K562 (cell line): ENCODE measurements around the gene LY6G5B. TPM values are rescaled to one million over a fixed set of nuclear protein-coding genes. Genes with fewer than 3 reads are reported as not detected.

Experiments
- CHD1 ChIP-seq: fragments of 200-600 bp; sonication (generic); IDR thresholded peaks from one replicate; pipeline ENCODE4 v1.6.1; 2012; ENCODE audit warnings: mild to moderate bottlenecking, moderate library complexity, low read length, inconsistent platforms
- COPS2 ChIP-seq: fragments of 450-650 bp; conservative IDR thresholded peaks from 2 replicates; pipeline ENCODE4 v1.6.1; 2016; ENCODE audit warnings: mild to moderate bottlenecking, moderate library complexity
- EP400 ChIP-seq: fragments of 450-650 bp; IDR thresholded peaks from 2 replicates; pipeline ENCODE4 v1.6.1; 2017; ENCODE audit warnings: antibody characterized with exemption, mild to moderate bottlenecking, moderate library complexity
- ETV6 ChIP-seq, 3 experiments: fragments of 150-350 bp in 1 of 3; sonication (generic) in 1 of 3; formaldehyde crosslinking in 1 of 3; IDR thresholded peaks; 2 replicates each; pipeline versions ENCODE4 v1.6.1 to v1.8.0; 2014 to 2022; ENCODE audit warnings: borderline replicate concordance in 2 of 3, low read depth in 2 of 3, antibody characterized with exemption in 1 of 3, low read length in 1 of 3, mild to moderate bottlenecking in 1 of 3, missing genetic modification reagents in 1 of 3
- HNRNPH1 ChIP-seq: fragments of 200-400 bp; formaldehyde crosslinking; optimal IDR thresholded peaks from 2 replicates; pipeline ENCODE3; 2017; ENCODE audit warnings: low read depth, mild to moderate bottlenecking, low read length, moderate library complexity
- MAFF ChIP-seq: IDR thresholded peaks from 2 replicates; pipeline ENCODE4 v1.6.1; 2012; ENCODE audit warnings: low read length, improper control_type of control experiment
- MEF2D ChIP-seq: conservative IDR thresholded peaks from 2 replicates; pipeline ENCODE4 v1.6.1; 2016; ENCODE audit warnings: low read depth, missing genetic modification characterization, missing compliant biosample characterization
- MYNN ChIP-seq, 2 experiments: sonication (generic); formaldehyde crosslinking in 1 of 2; IDR thresholded peaks; 2 replicates each; pipeline versions ENCODE4 v1.5.0 to v1.6.1; 2016 to 2020; ENCODE audit warnings: antibody characterized with exemption in 1 of 2, missing genetic modification reagents in 1 of 2
- PYGO2 ChIP-seq: fragments of 450-650 bp; IDR thresholded peaks from 2 replicates; pipeline ENCODE4 v1.6.1; 2016; ENCODE audit warnings: mild to moderate bottlenecking, missing genetic modification characterization, moderate library complexity, missing compliant biosample characterization
- RFX5 ChIP-seq: IDR thresholded peaks from 2 replicates; pipeline ENCODE4 v1.6.1; 2011; ENCODE audit warnings: low read depth, mild to moderate bottlenecking, improper control_type of control experiment, low read length
- SP2 ChIP-seq: IDR thresholded peaks from 2 replicates; pipeline ENCODE4 v1.6.1; 2011; ENCODE audit warnings: mild to moderate bottlenecking, low read depth, low read length, moderate library complexity; ENCODE audit not compliant: poor library complexity, severe bottlenecking; ENCODE audit errors: extremely low read depth
- TCF7 ChIP-seq: sonication (generic); IDR thresholded peaks from 2 replicates; pipeline ENCODE4 v1.6.1; 2016; ENCODE audit warnings: antibody characterized with exemption, borderline replicate concordance
- ZNF644 ChIP-seq: fragments of 200-800 bp; sonication (Bioruptor generic); IDR thresholded peaks from 2 replicates; pipeline ENCODE4 v1.6.1; 2016; ENCODE audit warnings: low read depth, missing genetic modification characterization, missing compliant biosample characterization
- polyA plus RNA-seq, 8 experiments: library from polyadenylated mRNA; depleted of rRNA in 4 of 8; stranded (reverse) in 5 of 8; unstranded in 3 of 8; fragments of >200 nt; fragmentation: Nextera tagmentation in 2 of 8; fragmentation: Illumina TruSeq in 1 of 8; extraction: Ambion mirVana in 2 of 8; extraction: Trizol in 1 of 8; gene quantifications; 2 replicates each; pipeline versions ENCODE4 v1.2.1 to v1.2.3, GENCODE V29; 2011 to 2014; ENCODE audit warnings: inconsistent platforms in 1 of 8, missing spikeins in 1 of 8
- total RNA-seq, 7 experiments: library from RNA; depleted of rRNA in 6 of 7; stranded (reverse); fragments of >200 nt in 6 of 7; fragmentation: Illumina TruSeq in 2 of 7; extraction: Trizol in 2 of 7; gene quantifications; 2 replicates each; pipeline versions ENCODE4 v1.2.1 to v1.2.3, GENCODE V29; 2011 to 2021; ENCODE audit warnings: low replicate concordance in 1 of 7
- TF ChIP-seq, protein P1 (sequence below): fragments of 150-350 bp; IDR thresholded peaks from 2 replicates; pipeline ENCODE4 v1.6.1; 2014; ENCODE audit warnings: low read depth, mild to moderate bottlenecking, low read length, borderline replicate concordance
- TF ChIP-seq, protein P2 (sequence below), 2 experiments: IDR thresholded peaks; 2 replicates each; pipeline ENCODE4 v1.6.1; 2011; ENCODE audit warnings: borderline replicate concordance in 1 of 2, control low read depth in 1 of 2, low read depth in 1 of 2, low read length in 1 of 2, mild to moderate bottlenecking in 1 of 2, mixed read lengths in 1 of 2, moderate library complexity in 1 of 2; ENCODE audit not compliant: insufficient read depth in 1 of 2, insufficient read length in 1 of 2, poor library complexity in 1 of 2, severe bottlenecking in 1 of 2; ENCODE audit errors: extremely low read depth in 1 of 2
- TF ChIP-seq, protein P3 (sequence below): fragments of 450-650 bp; IDR thresholded peaks from 2 replicates; pipeline ENCODE4 v1.6.1; 2017; ENCODE audit warnings: antibody characterized with exemption
- TF ChIP-seq, protein P4 (sequence below): fragments of 250-450 bp; sonication (Bioruptor Pico); IDR thresholded peaks from 2 replicates; pipeline ENCODE4 v1.5.0; 2020; ENCODE audit warnings: mild to moderate bottlenecking

The LY6G5B gene
- total and polyA plus RNA-seq, 9 of the 15 experiments (the other 6 are each of a cell fraction or from before 2014, with no cell fraction given) = 6.0 to 27.0 (median 7.5) TPM

DNA sequence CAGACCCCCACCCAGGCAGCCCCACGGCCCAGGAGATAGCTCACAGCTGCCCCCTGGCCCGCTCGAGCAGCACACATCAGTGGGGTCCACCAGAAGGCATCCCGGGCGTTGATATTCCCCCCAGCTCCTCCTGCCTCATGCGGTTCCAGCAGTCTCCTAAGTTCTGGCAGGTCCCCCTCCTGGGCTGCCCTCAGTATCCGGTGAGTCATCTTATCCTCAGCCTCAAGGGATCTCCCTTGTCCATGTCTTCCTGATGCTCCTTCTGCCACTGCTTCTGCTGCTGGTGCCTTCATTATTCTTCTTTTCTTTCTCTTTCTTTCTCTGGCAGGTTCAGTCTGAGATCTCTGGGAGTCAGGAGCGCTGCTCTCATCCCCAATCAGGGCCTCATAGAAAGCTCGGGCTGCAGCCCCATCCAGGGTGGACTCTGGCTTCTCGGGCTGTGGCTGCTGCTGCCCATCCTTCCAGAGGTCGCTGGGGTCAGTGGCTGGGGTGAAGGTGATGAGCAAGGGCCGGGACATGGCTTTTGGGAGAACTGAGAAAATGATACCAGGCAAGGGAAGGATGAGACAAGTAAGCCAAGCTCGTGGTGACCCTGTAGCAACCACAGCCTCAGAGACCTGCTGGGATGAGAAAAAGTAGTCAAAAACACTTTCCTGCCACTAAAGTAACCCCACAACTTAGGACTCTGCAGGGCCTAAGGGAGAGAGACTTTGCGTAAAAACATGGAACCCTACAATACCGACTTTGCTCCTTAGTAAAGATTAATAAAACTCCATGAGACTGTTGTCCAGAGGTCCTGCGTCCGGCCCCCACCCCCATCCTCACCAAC, 5.6 kb upstream of the LY6G5B start (continued):
- TF ChIP-seq, protein P1, sequence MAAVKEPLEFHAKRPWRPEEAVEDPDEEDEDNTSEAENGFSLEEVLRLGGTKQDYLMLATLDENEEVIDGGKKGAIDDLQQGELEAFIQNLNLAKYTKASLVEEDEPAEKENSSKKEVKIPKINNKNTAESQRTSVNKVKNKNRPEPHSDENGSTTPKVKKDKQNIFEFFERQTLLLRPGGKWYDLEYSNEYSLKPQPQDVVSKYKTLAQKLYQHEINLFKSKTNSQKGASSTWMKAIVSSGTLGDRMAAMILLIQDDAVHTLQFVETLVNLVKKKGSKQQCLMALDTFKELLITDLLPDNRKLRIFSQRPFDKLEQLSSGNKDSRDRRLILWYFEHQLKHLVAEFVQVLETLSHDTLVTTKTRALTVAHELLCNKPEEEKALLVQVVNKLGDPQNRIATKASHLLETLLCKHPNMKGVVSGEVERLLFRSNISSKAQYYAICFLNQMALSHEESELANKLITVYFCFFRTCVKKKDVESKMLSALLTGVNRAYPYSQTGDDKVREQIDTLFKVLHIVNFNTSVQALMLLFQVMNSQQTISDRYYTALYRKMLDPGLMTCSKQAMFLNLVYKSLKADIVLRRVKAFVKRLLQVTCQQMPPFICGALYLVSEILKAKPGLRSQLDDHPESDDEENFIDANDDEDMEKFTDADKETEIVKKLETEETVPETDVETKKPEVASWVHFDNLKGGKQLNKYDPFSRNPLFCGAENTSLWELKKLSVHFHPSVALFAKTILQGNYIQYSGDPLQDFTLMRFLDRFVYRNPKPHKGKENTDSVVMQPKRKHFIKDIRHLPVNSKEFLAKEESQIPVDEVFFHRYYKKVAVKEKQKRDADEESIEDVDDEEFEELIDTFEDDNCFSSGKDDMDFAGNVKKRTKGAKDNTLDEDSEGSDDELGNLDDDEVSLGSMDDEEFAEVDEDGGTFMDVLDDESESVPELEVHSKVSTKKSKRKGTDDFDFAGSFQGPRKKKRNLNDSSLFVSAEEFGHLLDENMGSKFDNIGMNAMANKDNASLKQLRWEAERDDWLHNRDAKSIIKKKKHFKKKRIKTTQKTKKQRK = no peak
- TF ChIP-seq EP400 = no peak
- no peak for TF ChIP-seq TCF7
- TF ChIP-seq, protein P2, sequence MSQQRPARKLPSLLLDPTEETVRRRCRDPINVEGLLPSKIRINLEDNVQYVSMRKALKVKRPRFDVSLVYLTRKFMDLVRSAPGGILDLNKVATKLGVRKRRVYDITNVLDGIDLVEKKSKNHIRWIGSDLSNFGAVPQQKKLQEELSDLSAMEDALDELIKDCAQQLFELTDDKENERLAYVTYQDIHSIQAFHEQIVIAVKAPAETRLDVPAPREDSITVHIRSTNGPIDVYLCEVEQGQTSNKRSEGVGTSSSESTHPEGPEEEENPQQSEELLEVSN (IDR thresholded peaks at IDR 0.05; ENCODE audit: borderline replicate concordance in 1 of 2, extremely low read depth in 1 of 2, insufficient read depth in 1 of 2, insufficient read length in 1 of 2, low read depth in 1 of 2, low read length in 1 of 2, poor library complexity in 1 of 2, severe bottlenecking in 1 of 2) = peak; percentile 32 to 79
- TF ChIP-seq MYNN (IDR thresholded peaks at IDR 0.05) = peak; percentile 57; the same call in 1 of the 2 replicates
- no peak for TF ChIP-seq MYNN (CRISPR knock-in tag; IDR thresholded peaks at IDR 0.05)
- TF ChIP-seq, protein P3, sequence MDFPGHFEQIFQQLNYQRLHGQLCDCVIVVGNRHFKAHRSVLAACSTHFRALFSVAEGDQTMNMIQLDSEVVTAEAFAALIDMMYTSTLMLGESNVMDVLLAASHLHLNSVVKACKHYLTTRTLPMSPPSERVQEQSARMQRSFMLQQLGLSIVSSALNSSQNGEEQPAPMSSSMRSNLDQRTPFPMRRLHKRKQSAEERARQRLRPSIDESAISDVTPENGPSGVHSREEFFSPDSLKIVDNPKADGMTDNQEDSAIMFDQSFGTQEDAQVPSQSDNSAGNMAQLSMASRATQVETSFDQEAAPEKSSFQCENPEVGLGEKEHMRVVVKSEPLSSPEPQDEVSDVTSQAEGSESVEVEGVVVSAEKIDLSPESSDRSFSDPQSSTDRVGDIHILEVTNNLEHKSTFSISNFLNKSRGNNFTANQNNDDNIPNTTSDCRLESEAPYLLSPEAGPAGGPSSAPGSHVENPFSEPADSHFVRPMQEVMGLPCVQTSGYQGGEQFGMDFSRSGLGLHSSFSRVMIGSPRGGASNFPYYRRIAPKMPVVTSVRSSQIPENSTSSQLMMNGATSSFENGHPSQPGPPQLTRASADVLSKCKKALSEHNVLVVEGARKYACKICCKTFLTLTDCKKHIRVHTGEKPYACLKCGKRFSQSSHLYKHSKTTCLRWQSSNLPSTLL = peak; percentile 50
- TF ChIP-seq ZNF644 (tag) = no peak
- TF ChIP-seq COPS2 = no peak
- TF ChIP-seq PYGO2 (tag) = 0 out of 2 replicates have a peak, but pooled peaks have one; percentile 24
- no peak for TF ChIP-seq ETV6 (IDR thresholded peaks at IDR 0.05; ENCODE audit: borderline replicate concordance in 1 of 2, low read depth in 2 of 2, low read length in 1 of 2)
- no peak for TF ChIP-seq ETV6 (CRISPR knock-in tag; IDR thresholded peaks at IDR 0.05; ENCODE audit: borderline replicate concordance)
- TF ChIP-seq RFX5 = no peak
- no peak for TF ChIP-seq CHD1
- no peak for TF ChIP-seq SP2
- TF ChIP-seq, protein P4, sequence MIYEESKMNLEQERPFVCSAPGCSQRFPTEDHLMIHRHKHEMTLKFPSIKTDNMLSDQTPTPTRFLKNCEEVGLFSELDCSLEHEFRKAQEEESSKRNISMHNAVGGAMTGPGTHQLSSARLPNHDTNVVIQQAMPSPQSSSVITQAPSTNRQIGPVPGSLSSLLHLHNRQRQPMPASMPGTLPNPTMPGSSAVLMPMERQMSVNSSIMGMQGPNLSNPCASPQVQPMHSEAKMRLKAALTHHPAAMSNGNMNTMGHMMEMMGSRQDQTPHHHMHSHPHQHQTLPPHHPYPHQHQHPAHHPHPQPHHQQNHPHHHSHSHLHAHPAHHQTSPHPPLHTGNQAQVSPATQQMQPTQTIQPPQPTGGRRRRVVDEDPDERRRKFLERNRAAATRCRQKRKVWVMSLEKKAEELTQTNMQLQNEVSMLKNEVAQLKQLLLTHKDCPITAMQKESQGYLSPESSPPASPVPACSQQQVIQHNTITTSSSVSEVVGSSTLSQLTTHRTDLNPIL = no peak
- no peak for TF ChIP-seq HNRNPH1
- TF ChIP-seq MAFF = peak; percentile 5; the same call in 1 of the 2 replicates
- no peak for TF ChIP-seq MEF2D (tag)
